Measurements from ENCODE around the gene MRPL38.

DNA sequence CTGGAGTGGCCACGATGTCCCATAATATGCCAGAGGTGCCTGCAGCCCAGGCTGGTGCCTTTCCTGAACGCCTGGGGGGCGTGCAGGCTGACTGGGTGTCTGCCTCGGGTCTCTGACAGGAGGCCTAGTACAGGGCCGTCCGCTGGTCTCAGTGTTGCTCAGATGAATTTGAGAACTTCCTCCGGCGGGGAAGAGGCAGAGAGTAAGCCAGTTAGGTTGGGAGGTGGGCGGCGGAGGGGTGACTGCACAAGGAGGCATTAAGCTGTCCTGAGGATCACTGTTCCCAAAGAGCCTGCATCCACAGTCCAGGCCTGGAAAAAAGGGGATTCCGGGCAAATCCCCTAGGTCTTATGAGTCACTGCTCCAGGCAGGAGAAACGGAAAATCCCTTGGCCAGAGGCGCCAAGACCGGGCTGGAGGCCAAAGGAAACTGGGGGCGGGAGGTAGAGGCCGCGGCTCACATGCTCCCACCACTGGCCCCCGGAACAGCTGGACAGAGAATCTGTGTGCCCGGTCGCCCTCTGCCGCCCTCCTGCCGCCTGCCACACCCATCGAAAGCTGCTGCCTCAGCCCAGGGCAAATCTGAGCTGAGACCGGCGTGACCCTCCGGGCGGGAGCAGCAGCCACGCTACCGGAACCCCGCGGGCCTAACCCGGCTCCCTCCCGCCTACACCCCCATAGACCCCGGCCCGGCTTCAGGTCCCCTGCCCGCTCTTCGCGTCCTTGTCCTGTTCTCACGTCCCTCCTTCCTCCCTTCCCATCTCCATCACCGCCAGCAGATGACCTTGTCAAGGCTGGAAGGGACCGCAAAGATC, 27.5 kb downstream of the MRPL38 start:
- TF ChIP-seq, protein P1, sequence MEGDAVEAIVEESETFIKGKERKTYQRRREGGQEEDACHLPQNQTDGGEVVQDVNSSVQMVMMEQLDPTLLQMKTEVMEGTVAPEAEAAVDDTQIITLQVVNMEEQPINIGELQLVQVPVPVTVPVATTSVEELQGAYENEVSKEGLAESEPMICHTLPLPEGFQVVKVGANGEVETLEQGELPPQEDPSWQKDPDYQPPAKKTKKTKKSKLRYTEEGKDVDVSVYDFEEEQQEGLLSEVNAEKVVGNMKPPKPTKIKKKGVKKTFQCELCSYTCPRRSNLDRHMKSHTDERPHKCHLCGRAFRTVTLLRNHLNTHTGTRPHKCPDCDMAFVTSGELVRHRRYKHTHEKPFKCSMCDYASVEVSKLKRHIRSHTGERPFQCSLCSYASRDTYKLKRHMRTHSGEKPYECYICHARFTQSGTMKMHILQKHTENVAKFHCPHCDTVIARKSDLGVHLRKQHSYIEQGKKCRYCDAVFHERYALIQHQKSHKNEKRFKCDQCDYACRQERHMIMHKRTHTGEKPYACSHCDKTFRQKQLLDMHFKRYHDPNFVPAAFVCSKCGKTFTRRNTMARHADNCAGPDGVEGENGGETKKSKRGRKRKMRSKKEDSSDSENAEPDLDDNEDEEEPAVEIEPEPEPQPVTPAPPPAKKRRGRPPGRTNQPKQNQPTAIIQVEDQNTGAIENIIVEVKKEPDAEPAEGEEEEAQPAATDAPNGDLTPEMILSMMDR (IDR thresholded peaks at IDR 0.05; ENCODE audit: borderline replicate concordance, extremely low read depth, low read length, poor library complexity, severe bottlenecking): no peak
- no peak for TF ChIP-seq EZH2 (IDR thresholded peaks at IDR 0.05; ENCODE audit: borderline replicate concordance, low read depth, low read length, severe bottlenecking)

All from DND-41 (cell line).